ENCODE data around the gene RPL18A. TPM values are rescaled to one million over a fixed set of nuclear protein-coding genes. Genes with fewer than 3 reads are reported as not detected.

Gene RPL18A
- total RNA-seq, 1 experiment from 2014 or later: 2,013 TPM

DNA sequence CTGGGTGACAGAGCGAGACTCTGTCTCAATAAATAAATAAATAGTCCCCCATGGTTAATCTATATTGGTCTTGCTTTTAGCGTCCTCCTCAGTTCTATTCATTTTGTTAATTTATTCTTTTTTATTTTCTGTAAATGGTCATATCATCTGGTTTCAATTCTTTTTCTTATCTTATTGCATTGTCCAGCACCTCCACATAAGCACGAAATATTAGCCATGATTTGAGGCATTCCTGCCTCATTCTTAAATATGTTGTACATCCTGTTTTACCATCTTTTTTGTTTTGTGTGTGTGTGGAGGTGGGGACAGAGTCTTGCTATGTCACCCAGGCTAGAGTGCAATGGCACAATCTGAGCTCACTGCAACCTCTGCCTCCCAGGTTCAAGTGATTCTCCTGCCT is 48.5 kb downstream of the RPL18A start:
- DNase-seq (ENCODE audit: low read depth): no peak

GRCh38 chr19:17909003-17909732 is 49.5 kb downstream of the RPL18A start:
- DNase-seq (ENCODE audit: low read depth): no peak

GRCh38 chr19:17910791-17911360 is 51.2 kb downstream of the RPL18A start:
- no peak for DNase-seq (ENCODE audit: low read depth)

Small RNA genes within 50 kb of the gene (small RNA-seq; reads per million reads assigned to genes)
- gene SNORA68: not detected

Other genes starting within 250 kb of the RPL18A start
- gene UNC13A, start 171.6 kb upstream of the RPL18A start, total RNA-seq (2014; rRNA removed; shearing (Covaris generic)): 0.02 and 0.07 TPM in 2 replicates
- gene MAP1S, start 140.4 kb upstream of the RPL18A start, total RNA-seq (2014; rRNA removed; shearing (Covaris generic)): 30.3 and 45.0 TPM in 2 replicates
- 0.53 TPM in 2 replicates for gene FCHO1, start 108.4 kb upstream of the RPL18A start, total RNA-seq (2014; rRNA removed; shearing (Covaris generic))
- gene B3GNT3, start 64.8 kb upstream of the RPL18A start, total RNA-seq (2014; rRNA removed; shearing (Covaris generic)): 0.20 TPM in 1 of 2 replicates, not detected in the other
- not detected in 2 replicates for gene INSL3, start 38.4 kb upstream of the RPL18A start, total RNA-seq (2014; rRNA removed; shearing (Covaris generic))
- gene JAK3, start 11.9 kb upstream of the RPL18A start, total RNA-seq (2014; rRNA removed; shearing (Covaris generic)): 0.06 TPM in 1 of 2 replicates, not detected in the other
- not detected in 2 replicates for gene SLC5A5, start 12.0 kb downstream of the RPL18A start, total RNA-seq (2014; rRNA removed; shearing (Covaris generic))
- 50.8 and 70.0 TPM in 2 replicates for gene CCDC124, start 73.1 kb downstream of the RPL18A start, total RNA-seq (2014; rRNA removed; shearing (Covaris generic))
- not detected in 2 replicates for gene KCNN1, start 107.2 kb downstream of the RPL18A start, total RNA-seq (2014; rRNA removed; shearing (Covaris generic))
- 8.7 and 10.3 TPM in 2 replicates for gene ARRDC2, start 148.3 kb downstream of the RPL18A start, total RNA-seq (2014; rRNA removed; shearing (Covaris generic))
- gene IL12RB1, start 227.0 kb downstream of the RPL18A start, total RNA-seq (2014; rRNA removed; shearing (Covaris generic)): 0.13 and 1.0 TPM in 2 replicates
- 1.4 and 2.3 TPM in 2 replicates for gene MAST3, start 237.9 kb downstream of the RPL18A start, total RNA-seq (2014; rRNA removed; shearing (Covaris generic))

Data from HT1080 (cell line).